Stimulated activated CD8-positive, alpha-beta memory T cell treated with anti-CD3 and anti-CD28 coated beads, Interleukin-4, amount 100 ng/mL, for 24 hours (primary cell): Measurements from ENCODE around the gene ZNF506.
"Not testable (repeated sequence)": the region's sequence is repeated elsewhere in the genome, so short reads cannot be mapped to it uniquely, and the experiment has no call there.

Experiments
- DNase-seq: peaks from one replicate; pipeline ENCODE4 v3.0.0-alpha.2; 2020; ENCODE audit warnings: low read depth

The ZNF506 gene

DNA sequence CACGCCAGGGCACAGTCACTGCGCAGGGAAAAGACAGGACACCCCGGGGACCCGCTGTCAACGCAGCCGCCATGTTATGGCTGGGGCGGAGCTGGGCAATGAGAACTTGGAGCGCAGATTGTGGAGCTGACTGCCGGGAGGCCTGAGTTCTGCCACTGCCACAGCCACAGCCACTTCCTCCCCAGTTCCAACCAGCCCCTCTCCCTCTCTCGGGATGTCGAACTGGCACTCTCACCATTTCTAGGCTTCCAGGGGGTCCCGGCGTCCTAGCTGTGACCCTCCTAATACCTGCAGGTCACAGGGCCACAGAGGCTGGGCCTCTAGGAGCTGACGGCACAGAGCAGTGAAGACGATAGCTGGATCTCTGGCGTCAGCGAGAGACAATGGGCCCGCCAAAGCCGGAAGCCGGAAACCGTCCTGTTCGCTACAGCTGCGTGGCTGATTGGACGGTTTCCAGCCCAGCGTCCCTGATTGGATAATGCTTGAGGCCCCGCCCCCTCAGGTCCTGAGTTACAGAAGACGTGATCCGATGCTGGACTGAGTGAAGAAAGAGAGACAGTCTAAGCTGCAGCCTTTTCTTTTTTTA, at the start of gene ZNF506:
Gene ZNF506 (minus strand): TSS at position 385 of the 586 bp plus-strand sequence. CDS start 147 bp downstream, at position 238.
- DNase-seq: peak; percentile 94

- DNase-seq: not testable (repeated sequence)
Measured at GRCh38 chr19:19870086-19870485, 48.5 kb upstream of the ZNF506 start.

DNA sequence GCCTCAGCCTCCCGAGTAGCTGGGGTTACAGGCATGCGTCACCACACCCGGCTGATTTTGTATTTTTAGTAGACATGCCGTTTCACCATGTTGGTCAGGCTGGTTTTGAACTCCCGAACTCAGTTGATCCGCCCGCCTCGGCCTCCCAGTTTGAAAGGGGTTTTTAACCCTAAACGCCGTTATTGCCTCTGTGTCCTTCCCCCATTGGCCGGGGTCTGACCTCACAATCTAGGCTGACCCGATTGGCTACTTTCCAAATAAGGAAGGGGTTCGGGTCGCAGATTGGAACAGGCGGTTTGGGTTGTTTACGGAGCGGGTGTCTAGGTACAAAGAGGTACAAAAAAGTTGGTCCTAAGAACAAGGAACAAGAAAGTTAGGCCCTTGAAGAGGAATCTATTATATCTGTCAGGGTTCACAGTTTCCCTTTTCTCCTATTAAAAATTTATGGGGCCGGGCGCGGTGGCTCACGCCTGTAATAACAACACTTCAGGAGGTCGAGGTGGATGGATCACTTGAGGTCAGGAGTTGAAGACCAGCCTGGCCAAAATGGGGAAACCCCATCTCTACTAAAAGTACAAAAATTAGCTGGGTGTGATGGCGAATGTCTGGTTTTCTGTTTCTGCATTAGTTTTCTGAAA, 45.2 kb upstream of the ZNF506 start:
- no peak for DNase-seq

DNA sequence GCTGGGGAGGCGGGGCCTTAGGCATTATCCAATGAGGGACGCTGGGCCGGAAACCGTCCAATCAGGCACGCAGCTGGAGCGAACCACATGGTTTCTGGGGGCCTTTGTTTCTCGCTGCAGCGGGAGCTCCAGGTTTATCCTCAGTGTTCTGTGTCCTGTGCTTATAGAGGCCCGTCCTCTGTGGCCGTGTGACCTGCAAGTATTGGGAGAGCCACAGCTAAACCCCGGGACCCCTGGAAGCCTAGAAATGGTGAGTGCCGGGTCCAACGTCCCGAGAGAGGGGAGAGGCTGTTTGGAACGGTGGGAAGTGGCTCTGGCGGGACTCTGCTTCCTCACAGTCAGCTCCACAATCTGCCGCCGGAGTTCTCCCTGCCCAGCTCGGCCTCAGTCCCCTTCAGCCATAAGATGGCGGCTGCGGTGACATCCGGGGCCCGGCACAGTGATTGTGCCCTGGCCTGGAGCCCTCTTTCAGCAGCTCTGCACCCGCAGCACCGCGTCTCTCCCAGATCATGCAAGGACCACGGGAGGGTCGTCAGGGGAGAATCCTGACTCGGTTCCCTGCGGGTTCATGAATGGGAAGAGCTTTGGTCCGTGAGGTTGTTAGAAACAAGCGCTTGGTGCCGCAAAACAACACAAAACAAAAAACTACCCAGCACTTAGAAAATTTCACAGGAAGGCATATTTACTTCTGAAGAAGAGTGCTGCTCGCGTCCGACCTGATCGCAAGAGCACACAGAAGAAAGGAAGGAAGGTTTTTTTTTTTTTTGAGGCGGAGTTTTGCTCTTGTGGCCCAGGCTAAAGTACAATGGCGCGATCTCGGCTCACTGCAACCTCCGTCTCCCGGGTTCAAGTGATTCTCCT, 44.4 kb upstream of the ZNF506 start, which contains the start of gene ZNF253:
Gene ZNF253 (plus strand): TSS at position 133 of the 861 bp plus-strand sequence. CDS start 115 bp downstream, at position 248.
- DNase-seq: peak; percentile 96

DNA sequence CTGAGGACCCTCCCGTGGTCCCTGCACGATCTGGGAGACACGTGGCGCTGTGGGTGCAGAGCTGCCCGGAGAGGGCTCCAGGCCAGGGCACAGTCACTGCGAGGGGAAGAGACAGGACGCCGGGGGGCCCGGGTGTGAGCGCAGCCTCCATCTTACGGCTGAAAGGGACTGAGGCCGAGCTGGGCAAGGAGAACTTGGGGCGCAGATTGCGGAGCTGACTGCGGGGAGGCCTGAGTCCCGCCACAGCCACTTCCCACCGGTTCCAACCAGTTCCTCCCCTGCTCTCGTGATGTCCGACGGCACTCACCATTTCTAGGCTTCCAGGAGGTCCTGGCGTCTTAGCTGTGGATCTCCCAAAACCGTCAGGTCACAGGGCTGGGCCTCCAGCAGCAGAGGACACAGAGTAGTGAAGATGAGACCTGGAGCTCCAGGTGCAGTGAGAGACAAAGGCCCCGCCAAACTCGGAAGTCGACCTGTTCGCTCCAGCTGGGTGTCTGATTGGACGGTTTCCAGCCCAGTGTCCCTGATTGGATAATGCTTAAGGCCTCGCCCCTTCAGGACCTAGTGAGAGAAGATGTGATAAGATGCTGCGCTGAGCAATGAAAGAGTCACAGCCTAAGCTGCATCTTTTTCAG, 39.3 kb upstream of the ZNF506 start:
- DNase-seq: no peak

- DNase-seq: no peak
Measured at GRCh38 chr19:19858751-19859150, 37.2 kb upstream of the ZNF506 start.

- DNase-seq: not testable (repeated sequence)
Measured at GRCh38 chr19:19851740-19852139, 30.2 kb upstream of the ZNF506 start.

DNA sequence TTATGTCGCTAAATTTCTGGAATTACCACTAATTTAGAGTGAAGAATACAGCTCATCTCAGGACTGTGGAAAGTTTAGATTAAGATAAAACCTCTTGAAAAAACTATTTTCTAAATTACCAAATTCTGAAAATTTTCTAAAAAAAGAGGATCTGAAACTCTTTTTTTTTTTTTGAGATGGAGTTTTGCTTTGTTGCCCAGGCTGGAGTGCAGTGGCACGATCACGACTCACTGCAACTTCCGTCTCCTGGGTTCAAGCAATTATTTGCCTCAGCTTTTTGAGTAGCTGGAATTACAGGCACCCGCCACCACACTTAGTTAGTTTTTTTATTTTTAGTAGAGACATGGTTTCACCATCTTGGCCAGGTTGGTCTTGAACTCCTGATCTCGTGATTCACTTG, 27.5 kb upstream of the ZNF506 start:
- no peak for DNase-seq

GRCh38 chr19:19847781-19848180, 26.2 kb upstream of the ZNF506 start:
- no peak for DNase-seq

DNA sequence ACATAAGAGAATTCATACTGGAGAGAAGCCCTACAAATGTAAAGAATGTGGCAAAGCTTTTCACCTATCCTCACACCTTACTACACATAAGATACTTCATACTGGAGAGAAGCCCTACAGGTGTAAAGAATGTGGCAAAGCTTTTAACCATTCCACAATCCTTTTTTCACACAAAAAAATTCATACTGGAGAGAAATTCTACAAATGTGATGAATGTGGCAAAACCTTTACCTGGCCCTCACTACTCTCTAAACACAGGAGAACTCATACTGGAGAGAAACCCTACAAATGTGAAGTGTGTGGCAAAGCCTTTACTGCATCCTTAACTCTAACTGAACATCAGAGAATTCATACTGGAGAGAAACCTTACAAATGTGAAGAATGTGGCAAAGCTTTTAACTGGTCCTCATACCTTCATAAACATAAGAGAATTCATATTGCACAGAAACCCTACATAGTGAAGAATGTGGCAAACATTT, 14.0 kb upstream of the ZNF506 start:
- DNase-seq: no peak

- DNase-seq: no peak
Measured at GRCh38 chr19:19826875-19827274, 5.3 kb upstream of the ZNF506 start.

DNA sequence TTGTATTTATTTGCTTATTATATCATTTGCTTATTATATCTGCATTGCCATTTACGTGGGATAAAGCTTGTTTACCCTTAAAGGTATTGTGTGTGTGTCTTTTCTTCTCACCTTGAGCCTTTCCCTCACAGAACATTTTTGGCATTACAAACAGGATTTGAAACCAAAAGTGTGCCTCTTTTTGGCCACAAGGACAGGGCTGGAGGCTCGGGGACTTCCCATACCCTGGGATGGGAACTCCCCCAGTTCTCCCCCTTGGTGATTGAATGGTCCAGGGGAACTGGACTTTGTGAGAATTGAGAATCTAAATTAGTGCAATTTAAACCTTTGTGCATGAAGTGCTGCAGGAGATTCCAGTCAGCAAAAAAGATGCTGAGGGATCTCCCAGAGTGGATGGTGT, 2.4 kb upstream of the ZNF506 start:
- no peak for DNase-seq

DNA sequence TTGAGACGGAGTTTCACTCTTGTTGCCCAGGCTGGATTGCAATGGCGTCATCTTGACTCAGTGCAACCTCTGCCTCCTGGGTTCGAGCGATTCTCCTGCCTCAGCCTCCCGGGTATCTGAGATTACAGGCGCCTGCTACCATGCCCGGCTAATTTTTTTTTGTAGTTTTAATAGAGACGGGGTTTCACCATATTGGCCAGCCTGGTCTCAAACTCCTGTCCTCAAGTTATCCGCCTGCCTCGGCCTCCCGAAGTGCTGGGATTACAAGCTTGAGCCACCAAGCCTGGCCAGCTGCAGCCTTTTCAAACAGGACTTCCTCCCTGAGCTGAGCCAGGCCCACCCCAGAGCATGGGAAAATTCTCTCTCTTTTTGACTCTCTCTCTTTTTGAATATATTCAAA, 426 bp upstream of the ZNF506 start:
- DNase-seq: not testable (repeated sequence)

DNA sequence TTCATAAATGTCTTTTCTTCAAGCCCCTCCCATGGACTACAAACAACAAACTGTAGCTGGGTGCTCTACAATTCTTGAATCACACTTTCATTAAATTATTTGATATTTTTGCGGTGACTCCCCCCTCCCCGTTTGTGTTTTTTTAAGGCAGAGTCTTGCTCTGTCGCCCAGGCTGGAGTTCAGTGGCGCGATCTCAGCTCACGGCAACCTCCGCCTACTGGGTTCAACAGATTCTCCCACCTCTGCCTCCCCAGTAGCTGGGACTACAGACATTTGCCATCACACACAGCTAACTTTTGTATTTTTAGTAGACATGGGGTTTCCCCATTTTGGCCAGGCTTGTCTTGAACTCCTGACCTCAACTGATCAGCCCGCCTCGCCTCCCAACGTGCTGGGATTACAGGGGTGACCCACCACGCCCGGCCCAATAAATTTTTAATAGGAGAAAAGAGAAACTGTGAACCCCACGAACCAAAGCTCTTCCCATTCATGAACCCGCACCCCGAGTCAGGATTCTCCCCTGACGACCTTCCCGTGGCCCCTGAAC, 703 bp downstream of the ZNF506 start:
- no peak for DNase-seq

GRCh38 chr19:19817357-19817756, 4.2 kb downstream of the ZNF506 start:
- peak; percentile 12 for DNase-seq

DNA sequence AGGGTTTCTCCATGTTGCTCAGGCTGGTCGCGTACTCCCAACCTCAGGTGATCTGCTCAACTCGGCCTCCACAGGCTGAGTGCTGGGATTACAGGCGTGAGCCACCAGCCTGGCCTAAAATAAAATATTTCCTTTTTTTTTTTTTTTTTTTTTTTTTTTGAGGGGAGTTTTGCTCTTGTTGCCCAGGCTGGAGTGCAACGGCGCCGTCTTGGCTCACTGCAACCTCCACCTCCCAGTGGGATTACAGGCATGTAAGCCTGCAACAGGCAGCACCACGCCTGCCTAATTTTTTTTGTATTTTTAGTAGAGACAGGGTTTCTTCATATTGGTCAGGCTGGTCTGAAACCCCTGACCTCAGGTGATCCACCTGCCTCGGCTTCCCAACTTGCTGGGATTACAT, 4.9 kb downstream of the ZNF506 start:
- no peak for DNase-seq

DNA sequence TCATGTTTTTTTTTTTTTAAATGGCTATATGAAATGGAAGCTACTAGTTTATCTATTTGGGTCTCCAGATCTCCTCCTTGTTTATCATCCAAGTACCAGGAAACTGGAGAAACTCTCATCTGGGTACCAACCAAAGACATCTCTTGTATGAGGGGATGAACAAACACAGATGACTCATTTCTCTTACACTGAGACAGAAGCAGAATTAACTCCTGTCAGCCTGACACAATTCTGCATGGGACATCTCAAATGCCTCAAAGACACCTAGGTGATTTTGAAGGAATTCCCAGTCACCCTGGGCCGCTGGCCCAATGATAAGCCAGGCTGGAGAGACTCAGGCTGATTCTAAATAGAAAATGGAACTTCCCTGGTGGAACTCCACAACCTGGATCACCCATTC, 9.6 kb downstream of the ZNF506 start:
- not testable (repeated sequence) for DNase-seq

DNA sequence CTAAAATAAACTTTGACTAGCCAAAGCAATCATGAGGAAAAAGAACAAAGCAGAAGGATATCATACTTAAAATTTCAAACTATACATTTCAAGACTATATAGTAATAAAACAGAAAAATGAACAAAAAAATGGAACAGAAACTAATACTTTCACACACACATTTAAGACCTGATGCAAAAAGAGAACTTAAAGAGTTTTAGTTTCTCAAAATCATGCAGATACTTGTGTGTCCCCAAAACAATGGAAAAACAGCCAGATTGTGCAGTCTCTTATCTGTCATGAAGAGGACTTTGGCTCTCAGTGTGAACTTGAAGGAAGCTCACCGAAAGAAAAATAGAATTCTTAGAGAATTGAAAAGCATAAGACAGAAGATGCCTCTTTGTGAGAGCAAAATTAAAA, 16.1 kb downstream of the ZNF506 start:
- DNase-seq: no peak

DNA sequence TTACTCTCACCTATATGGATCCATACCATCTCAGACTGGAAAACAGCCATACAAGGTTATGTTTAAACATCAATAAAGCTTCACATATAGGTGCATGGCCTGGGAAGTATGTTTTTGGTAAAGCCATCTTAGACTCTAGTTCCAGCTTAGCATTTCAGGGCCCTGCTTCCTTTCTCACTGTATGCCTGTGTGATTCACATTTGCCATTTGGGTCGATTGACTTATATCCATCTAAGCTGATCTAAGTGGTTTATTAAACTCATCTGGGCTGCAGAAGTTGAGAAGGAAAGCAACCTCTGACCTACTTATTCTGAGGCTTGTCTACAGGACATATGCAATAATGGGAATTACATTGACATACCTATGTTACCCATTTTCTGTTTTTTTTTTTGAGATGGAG, 33.5 kb downstream of the ZNF506 start:
- DNase-seq: no peak

GRCh38 chr19:19785476-19785875, 36.1 kb downstream of the ZNF506 start:
- not testable (repeated sequence) for DNase-seq

GRCh38 chr19:19782783-19783182, 38.8 kb downstream of the ZNF506 start:
- peak; percentile 15 for DNase-seq

DNA sequence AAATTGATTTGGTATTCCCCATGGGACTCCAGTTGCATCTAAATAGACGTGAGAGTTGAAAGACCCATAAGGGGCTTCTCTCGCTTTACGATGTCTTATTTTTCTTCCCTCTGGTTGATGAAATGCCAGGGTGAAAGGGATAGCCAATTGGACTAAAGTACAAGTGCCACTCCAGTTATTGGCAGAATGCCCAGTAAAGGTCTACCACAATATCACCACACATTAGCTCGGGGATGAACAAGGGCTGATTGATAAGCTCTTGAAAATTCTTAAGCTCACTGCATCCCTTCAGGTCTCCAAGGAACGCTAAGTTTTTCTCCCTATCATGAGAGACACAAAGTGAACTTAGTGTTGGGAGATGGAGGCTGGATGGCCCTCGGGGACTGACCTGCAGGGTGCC, 39.8 kb downstream of the ZNF506 start:
- not testable (repeated sequence) for DNase-seq
